ENCODE data around the gene CHMP6.

CHMP6 gene

DNA sequence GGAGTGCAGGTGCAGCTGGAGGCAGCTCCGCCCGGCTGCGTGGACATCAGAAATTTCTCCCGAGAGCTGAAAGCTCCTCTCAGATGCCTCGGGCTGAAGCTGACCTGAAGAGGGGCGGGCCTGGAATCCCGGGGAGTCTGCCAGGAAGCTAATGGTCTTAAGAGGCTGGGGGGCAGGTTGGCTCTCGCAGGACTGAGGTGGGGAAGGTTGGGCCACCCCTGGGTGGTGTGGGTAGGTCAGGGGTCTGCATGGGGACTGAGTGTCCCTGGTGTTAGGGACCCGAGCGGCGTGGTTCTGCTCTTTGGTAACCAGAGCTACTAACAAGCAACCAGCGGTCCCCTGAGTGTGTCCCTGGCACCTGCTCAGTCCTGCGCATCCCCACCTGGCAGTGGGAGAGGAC is 3.5 kb downstream of the CHMP6 start:
- DNase-seq: no peak

GRCh38 chr17:80996422-80997305 is 5.0 kb downstream of the CHMP6 start:
- DNase-seq: no peak

GRCh38 chr17:80997424-80998117 is 5.9 kb downstream of the CHMP6 start:
- no peak for DNase-seq

GRCh38 chr17:80998118-80998747 is 6.6 kb downstream of the CHMP6 start:
- DNase-seq: no peak

DNA sequence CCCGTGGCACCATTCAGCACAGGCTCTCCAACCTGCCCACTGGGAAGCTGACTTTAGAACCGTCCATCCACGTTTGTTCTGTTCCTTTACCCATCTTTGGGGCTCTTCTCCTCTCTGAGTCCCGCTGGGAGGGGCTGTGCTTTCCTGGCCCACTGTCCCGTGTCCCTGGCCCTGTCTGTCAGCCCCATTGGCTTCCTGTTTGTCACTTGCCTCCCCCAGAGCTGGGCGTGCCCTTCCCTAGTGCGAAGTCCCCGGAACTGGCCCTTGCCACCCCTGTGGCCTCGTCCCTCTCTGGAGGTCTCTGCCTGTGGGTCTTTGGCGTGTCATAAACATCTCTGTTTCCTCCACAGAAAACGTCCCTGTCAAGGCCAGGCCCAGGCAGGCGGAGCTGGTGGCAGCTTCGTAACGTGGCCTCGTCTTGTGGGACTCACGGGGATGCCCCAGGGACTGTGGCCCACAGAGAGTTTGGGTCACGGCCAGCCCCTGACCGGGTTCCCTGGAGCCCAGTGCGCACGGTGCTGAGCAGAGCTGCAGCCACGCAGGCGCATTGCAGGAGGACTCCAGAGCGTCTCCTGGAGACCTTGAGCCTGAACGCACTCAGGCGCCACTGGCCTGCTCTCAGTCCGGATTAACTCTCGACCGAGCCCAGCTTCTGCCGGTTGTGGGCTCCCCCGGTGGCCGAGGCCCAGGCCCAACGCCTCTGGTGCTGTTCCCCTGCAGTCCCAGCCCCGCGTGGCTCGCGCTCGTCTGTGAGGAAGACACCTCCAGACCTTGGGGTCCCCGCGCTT is 7.3 kb downstream of the CHMP6 start:
- DNase-seq: no peak

DNA sequence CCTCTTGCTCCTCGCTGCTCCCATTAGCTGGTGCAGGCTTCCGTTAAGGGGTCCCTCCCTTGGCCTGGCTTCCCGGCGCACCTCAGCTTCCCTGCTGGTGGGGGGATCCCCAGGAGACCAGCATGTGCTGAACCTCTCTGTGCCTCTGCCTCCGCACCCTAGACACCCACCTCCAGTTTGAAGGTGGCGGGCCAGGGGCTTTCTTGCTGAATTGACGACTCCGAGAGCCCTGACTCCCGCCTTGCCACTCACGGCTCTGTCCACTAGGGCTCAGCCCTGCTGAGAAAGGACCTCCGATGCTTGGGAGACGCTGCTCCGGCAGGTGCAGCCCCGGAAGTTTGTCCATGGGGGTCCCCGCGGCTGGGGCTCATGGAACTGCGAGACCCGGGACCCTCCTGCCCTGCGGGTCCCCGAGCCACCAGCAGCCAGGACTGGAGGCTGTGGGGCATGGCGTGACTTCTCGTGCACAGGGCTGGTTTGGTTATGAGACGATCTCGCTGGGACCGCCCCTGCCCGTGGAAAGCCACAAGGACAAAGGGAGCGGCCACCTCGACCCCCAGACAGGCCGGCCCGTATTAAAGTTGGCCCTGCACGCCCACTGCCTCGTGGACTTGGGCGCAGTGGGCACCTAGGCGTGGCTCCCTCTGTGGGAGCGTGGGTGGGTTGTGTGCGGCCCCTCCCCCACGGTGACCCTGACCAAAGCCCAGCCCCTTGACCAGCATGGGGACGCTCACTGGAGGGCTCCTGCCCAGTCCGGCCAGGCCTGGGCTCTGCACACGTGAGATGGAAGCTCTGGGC is 8.1 kb downstream of the CHMP6 start:
- no peak for DNase-seq

GRCh38 chr17:81000334-81000630 is 8.6 kb downstream of the CHMP6 start:
- no peak for DNase-seq

GRCh38 chr17:81000631-81001357 is 9.2 kb downstream of the CHMP6 start:
- no peak for DNase-seq

DNA sequence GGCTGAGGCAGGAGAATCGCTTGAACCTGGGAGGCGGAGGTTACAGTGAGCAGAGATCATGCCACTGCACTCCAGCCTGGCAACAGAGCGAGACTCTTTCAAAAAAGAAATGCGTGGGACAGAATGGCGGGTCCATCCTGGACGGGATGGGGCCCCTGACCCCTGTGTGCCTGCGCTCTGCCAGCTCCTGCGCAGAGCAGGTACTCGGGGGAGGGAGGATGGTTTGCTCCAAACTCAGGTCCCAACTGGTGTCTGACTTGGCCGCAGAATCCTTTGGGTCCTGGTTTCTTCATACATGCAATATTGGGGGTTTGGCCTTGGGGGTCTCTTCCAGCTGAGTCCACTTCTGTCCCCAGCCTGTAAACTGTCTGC is 10.4 kb downstream of the CHMP6 start:
- no peak for DNase-seq

DNA sequence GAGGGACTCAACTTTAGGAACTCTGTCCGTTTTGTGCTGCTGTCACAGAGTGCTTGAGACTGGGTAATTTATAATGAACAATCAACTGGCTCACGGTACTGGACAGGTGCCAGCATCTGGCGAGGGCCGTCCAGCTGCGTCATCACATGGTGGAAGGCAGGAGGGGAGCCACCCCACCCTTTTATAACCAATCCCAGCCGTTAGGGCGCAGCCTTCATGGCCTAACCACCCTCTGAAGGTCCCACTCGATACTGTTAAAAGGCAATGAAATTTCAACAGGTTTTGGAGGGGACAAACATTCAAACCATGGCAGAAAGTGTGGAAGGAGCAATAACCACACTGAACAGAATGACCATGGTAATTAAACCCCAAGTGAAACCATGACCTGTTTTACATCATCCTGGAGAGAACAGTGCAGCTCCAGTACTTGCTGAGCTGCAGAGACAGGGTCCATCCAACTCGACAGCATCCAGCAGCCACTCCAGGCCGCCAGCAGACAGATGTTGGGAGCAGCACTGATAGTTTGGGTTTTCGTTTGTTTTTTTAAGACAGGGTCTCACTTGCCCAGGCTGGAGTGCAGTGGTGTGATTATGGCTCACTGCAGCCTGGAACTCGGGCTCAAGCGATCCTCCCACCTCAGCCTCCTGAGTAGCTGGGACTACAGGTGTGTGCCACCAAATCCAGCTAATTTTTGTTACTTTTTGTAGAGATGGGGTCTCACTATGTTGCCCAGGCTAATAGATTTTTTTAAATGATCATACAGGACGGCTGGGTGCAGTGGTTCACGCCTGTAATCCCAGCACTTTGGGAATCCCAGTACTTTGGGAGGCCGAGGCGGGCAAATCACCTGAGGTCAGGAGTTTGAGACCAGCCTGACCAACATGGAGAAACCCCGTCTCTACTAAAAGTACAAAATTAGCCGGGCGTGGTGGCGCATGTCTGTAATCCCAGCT is 11.0 kb downstream of the CHMP6 start:
- DNase-seq: no peak

DNA sequence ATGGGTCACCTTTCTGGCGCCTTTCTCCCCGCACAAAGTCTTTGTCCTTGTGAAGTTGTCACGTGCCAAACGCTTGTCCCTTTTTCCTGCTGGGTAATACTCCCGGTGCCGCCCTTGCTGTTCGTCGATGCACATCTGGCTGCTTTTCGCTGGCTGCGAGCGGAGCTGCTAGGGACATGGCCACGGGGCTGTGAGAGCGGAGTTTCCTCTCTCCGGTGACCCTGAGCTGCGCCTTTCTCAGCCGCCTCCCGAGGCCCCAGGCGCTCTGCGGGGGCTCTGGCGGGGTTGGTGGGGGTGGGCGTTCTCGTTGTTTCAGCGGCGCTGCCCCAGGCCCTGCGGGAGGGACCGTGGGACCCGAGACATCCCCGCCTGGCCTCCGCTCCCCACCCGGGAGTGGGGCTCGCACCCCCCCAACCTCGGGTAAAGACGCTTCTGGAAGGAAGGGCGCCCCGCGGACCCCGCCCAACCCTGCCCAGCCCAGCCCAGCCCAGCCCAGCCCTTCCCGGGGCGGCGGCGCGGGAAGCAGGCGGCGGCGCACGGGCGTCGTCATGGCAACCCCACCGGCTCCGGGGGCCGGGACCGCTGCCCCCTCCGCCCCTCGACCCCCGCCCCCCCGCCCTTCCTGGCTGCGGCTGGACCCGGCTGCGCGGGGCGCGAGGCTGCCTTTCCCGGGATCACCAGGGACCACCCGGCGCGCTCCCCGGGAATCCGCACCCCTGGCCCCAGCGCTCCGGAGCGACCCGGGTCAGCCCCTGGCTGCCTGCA is 12.3 kb downstream of the CHMP6 start:
- no peak for DNase-seq

- DNase-seq: no peak
Observed at GRCh38 chr17:81006891-81007290, 15.2 kb downstream of the CHMP6 start.

DNA sequence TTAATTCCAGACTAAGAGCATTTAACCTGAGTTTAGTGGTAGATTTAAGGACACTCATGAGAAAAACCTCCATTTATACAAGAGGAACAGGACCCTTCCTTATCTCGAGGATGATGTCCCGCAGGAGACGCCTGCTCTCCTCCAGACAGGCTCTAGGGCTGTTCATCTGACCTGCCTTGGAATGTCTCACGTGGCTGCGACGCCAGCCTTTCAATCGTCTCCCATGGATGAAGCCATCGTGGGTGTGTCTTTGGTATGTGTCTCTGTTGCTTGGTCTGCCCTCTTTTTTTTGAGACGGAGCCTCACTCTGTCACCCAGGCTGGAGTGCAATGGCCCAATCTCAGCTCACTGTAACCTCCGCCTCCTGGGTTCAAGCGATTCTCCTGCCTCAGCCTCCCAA is 16.5 kb downstream of the CHMP6 start:
- DNase-seq: no peak

- no peak for DNase-seq
Observed at GRCh38 chr17:81009136-81009535, 17.5 kb downstream of the CHMP6 start.

DNA sequence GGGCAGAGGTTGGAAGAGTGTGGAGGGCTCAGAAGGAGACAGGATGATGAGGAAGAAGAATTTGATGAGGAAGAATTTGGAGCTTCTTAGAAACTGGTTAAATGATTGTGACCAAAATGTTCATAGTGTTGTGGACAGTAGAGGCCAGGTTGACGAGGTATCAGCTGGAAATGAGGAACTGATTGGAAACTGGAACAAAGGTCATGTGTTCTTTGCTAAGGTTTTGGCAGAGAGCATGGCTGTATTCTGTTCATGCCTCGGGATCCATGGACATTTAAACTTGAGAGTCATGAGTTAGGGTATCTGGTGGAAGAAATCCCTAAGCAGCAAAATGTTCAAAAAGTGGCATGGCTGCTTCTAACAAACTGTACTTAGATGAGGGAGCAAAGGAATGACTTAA is 19.3 kb downstream of the CHMP6 start:
- no peak for DNase-seq

DNA sequence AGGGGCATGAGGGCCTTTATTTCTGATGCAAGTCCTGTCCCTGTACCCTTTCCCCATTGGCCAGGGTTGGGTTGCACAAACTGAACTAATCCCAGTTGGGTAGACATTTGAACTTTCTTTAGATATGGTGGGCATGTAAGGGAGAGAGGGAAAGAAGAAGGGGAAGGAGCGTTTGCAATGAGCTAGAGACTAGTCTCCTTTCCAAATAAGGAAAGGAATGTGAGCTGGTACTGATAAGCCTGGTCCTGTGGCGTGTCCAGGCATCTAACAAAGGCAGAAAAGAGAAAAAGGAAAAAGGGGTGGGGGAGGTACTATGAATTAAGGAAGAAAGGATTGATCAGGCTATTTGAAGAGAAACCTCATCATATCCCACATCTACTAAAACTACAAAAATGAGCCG is 20.3 kb downstream of the CHMP6 start:
- no peak for DNase-seq

GRCh38 chr17:81012574-81013447 is 21.2 kb downstream of the CHMP6 start:
- no peak for DNase-seq

- DNase-seq: no peak
Observed at GRCh38 chr17:81013642-81014041, 22.0 kb downstream of the CHMP6 start.

DNA sequence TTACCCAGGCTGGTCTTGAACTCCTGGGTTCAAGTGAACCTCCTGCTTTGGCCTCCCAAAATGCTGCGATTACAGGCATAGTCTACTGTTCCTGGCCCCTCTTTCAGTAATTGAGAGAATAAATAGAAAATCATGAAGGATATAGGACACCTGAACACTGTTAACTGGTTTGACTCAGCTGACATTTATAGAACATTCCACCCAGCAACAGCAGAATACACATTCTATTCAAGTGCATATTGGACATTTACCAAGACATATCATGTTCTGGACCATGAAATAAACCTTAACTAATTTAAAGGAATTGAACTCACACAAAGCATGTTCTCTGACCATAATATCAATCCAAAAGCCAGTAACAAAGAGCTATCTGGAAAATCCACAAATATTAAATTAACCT is 23.5 kb downstream of the CHMP6 start:
- no peak for DNase-seq
